Measurements from ENCODE around the gene NFIC. TPM values are rescaled to one million over a fixed set of nuclear protein-coding genes. Genes with fewer than 3 reads are reported as not detected.
"Not testable (repeated sequence)": the region's sequence is repeated elsewhere in the genome, so short reads cannot be mapped to it uniquely, and the experiment has no call there.

Gene NFIC
- total and polyA plus RNA-seq, 2 of the 4 experiments (the other 2 are of a cell fraction): 21.9 to 32.1 TPM

DNA sequence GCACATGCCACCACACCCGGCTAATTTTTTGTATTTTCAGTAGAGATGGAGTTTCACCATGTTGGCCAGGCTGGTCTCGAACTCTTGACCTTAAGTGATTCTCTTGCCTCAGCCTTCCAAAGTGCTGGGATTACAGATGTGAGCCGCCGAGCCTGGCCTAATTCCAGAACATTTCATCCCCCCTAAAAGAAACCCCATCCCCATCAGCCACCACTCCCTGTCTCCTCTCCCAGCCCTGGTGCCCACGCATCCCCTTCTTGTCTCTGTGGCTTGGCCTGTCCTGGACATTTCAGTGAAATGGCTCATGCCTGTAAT is 63.9 kb downstream of the NFIC start:
- H3K56ac ChIP-seq (ENCODE audit: extremely low read depth, insufficient read depth, low read length); H4K91ac ChIP-seq (ENCODE audit: insufficient read depth, low read depth, low read length); H3K4ac ChIP-seq (ENCODE audit: low read depth, low read length); H2AFZ ChIP-seq (replicated peaks; ENCODE audit: low read length, poor library complexity); H3K27ac ChIP-seq (ENCODE audit: insufficient read depth, low read length); H3K9me3 ChIP-seq (ENCODE audit: control insufficient read depth, insufficient read depth, low read length); H3K27me3 ChIP-seq (ENCODE audit: control insufficient read depth, insufficient read depth, low read length); H3K18ac ChIP-seq (ENCODE audit: low read depth, low read length); H3K9me1 ChIP-seq (ENCODE audit: insufficient read depth, low read length); ATAC-seq (ENCODE audit: low read depth); H3K14ac ChIP-seq (replicated peaks; ENCODE audit: low read depth, low read length); H2BK15ac ChIP-seq (ENCODE audit: low read depth, low read length); dilution Hi-C loops (cut with HindIII; ENCODE audit: low sequenced_read_pairs, unreplicated experiment); intact Hi-C loops (cut with micrococcal nuclease); H2BK20ac ChIP-seq (ENCODE audit: low read depth, low read length); H4K8ac ChIP-seq (ENCODE audit: low read depth in 2 of 2, low read length in 2 of 2); H2AK9ac ChIP-seq (replicated peaks; ENCODE audit: low read depth, low read length, poor library complexity); H4K5ac ChIP-seq (ENCODE audit: low read depth, low read length); H2AK5ac ChIP-seq (ENCODE audit: low read depth, low read length); H3K4me2 ChIP-seq (ENCODE audit: low read depth, low read length); H2BK120ac ChIP-seq (ENCODE audit: low read depth, low read length); H2BK5ac ChIP-seq (ENCODE audit: low read depth, low read length, poor library complexity, severe bottlenecking); POLR2A ChIA-PET (ENCODE audit: unreplicated experiment); H3K9ac ChIP-seq (ENCODE audit: low read depth, low read length); DNase-seq; BruUV-seq (replicated peaks); H3K23ac ChIP-seq (ENCODE audit: low read depth, low read length); H3K4me3 ChIP-seq (ENCODE audit: insufficient read depth, low read depth, low read length): not testable (repeated sequence)
- Histone ChIP-seq H4K20me1 (ENCODE audit: insufficient read depth, low read length) (peaks cover 25% of the 10 kb centered on the region), H3K79me1 (ENCODE audit: low read depth in 1 of 2, low read length in 2 of 2) (peaks cover 28 to 72% of the 10 kb centered on the region in 2 experiments), H3K4me1 (ENCODE audit: control insufficient read depth, insufficient read depth, low read length) (peaks cover 13% of the 10 kb centered on the region), H3K36me3 (ENCODE audit: control insufficient read depth, insufficient read depth, low read length) (peaks cover 41% of the 10 kb centered on the region)
- in situ Hi-C loops (cut with MboI; ENCODE audit: low sequenced_read_pairs): loop anchor here (5.0 kb wide), 1 partner anchor 98 kb away; no protein-coding TSS in a partner anchor
- CTCF ChIA-PET: interaction anchor here (0.8 to 1.3 kb wide), 3 partner anchors 22 to 116 kb away, joined by 3 to 4 read pairs (median 3); no protein-coding TSS in a partner anchor
- WGBS, 2 experiments (ENCODE audit: extremely low coverage in 2 of 2, insufficient read length in 1 of 2): no CpG with 5 or more reads among the region's 5 CpGs
